K562 (cell line): ENCODE results near the gene TMEM14C. TPM values are rescaled to one million over a fixed set of nuclear protein-coding genes. Genes with fewer than 3 reads are reported as not detected.

Source experiments
- ATAC-seq: fragments of 200-7000 bp; cut with Tn5 transposase; 3 replicates; pipeline ENCODE4 v1.9.1; 2020; ENCODE audit warnings: moderate library complexity
- Bru-seq: library from RNA; stranded (reverse); fragments of 400-500 nt; gene quantifications from one replicate; lab custom pipeline; 2021; lab: Mats Ljungman, UMichigan
- BruChase-seq, 2 experiments: library from RNA; stranded (reverse); fragments of 400-500 nt; gene quantifications; one replicate each; lab custom pipeline; 2021; lab: Mats Ljungman, UMichigan
- BruUV-seq: library from RNA; stranded (reverse); fragments of 400-500 nt; replicated peaks from 2 replicates; lab custom pipeline; 2021; lab: Mats Ljungman, UMichigan
- CTCF ChIA-PET: fragments of 300-600 bp; formaldehyde crosslinking; extraction: SDS; loops from one replicate; lab custom pipeline; 2021; ENCODE audit warnings: low intra/inter-chr PET ratio; lab: Yijun Ruan, JAX
- POLR2A ChIA-PET: fragments of 300-600, 350-650 bp; sonication (Branson Sonifier 250); formaldehyde crosslinking; extraction: SDS; loops from one replicate; lab custom pipeline; 2021; ENCODE audit warnings: antibody characterized with exemption, inconsistent platforms; lab: Yijun Ruan, JAX
- DNase-seq, 4 experiments: peaks; one replicate each; pipeline versions ENCODE4 v3.0.0 to v3.0.0-alpha.2; 2011 to 2018; ENCODE audit warnings: low spot score in 3 of 4, mixed read lengths in 3 of 4; ENCODE audit errors: extremely low read depth in 1 of 4
- FAIRE-seq: peaks from 2 replicates; lab custom pipeline; 2011; peaks lifted over from hg19 to GRCh38; lab: Jason Lieb, UNC
- H2AFZ ChIP-seq: 2 replicates; pipeline ENCODE4 v1.6.0; 2011; ENCODE audit warnings: low read depth, low read length, control low read depth, inconsistent platforms
- H3K27ac ChIP-seq: fragments of 200-600 bp; 3 replicates; pipeline ENCODE4 v1.8.0; 2011; ENCODE audit warnings: low read depth, mild to moderate bottlenecking, control low read depth, inconsistent platforms, low read length, moderate library complexity, mixed read lengths; ENCODE audit errors: extremely low read depth
- H3K27me3 ChIP-seq, 2 experiments: fragments of 300-600 bp in 1 of 2; 2 replicates in 1 of 2; 3 replicates in 1 of 2; pipeline versions ENCODE4 v1.6.0 to v1.8.0; 2011; ENCODE audit warnings: inconsistent platforms in 2 of 2, low read length in 2 of 2, mild to moderate bottlenecking in 1 of 2, mixed read lengths in 1 of 2, moderate library complexity in 1 of 2; ENCODE audit not compliant: control insufficient read depth in 2 of 2, insufficient read depth in 2 of 2
- H3K36me3 ChIP-seq: fragments of 300-600 bp; 3 replicates; pipeline ENCODE4 v1.8.0; 2011; ENCODE audit warnings: mild to moderate bottlenecking, low read length, inconsistent platforms; ENCODE audit not compliant: control insufficient read depth, insufficient read depth
- H3K4me1 ChIP-seq, 2 experiments: fragments of 200-600 bp in 1 of 2; replicated peaks in 1 of 2; 2 replicates in 1 of 2; 3 replicates in 1 of 2; pipeline versions ENCODE4 v1.5.1 to v1.8.0; 2011; ENCODE audit warnings: inconsistent platforms in 2 of 2, low read length in 2 of 2, mild to moderate bottlenecking in 1 of 2, mixed read lengths in 1 of 2, moderate library complexity in 1 of 2; ENCODE audit not compliant: control insufficient read depth in 2 of 2, insufficient read depth in 2 of 2
- H3K4me2 ChIP-seq: 2 replicates; pipeline ENCODE4 v1.6.1; 2011; ENCODE audit warnings: low read length, control low read depth, inconsistent platforms, mixed read lengths; ENCODE audit not compliant: insufficient read depth
- H3K4me3 ChIP-seq: fragments of 200-600 bp; sonication (generic), shearing (Covaris generic); 2 replicates; pipeline ENCODE4 v1.5.1; 2016; ENCODE audit warnings: control low read depth, inconsistent platforms
- H3K79me2 ChIP-seq: fragments of 200-600 bp; 3 replicates; pipeline ENCODE4 v1.8.0; 2011; ENCODE audit warnings: low read length, inconsistent platforms; ENCODE audit not compliant: control insufficient read depth, insufficient read depth
- H3K9ac ChIP-seq, 2 experiments: 2 replicates each; pipeline versions ENCODE4 v1.6.0 to v1.6.1; 2011; ENCODE audit warnings: low read depth in 2 of 2, low read length in 2 of 2, control low read depth in 1 of 2, inconsistent platforms in 1 of 2, mild to moderate bottlenecking in 1 of 2, mixed read lengths in 1 of 2; ENCODE audit not compliant: insufficient read depth in 1 of 2
- H3K9me1 ChIP-seq: one replicate; pipeline ENCODE4 v1.6.0; 2011; ENCODE audit warnings: inconsistent platforms, mild to moderate bottlenecking, low read length, moderate library complexity; ENCODE audit not compliant: control insufficient read depth, insufficient read depth
- H3K9me3 ChIP-seq: replicated peaks from 2 replicates; pipeline ENCODE4 v1.5.1; 2011; ENCODE audit warnings: low read depth, low read length, inconsistent platforms; ENCODE audit not compliant: control insufficient read depth, insufficient read depth
- H4K20me1 ChIP-seq: replicated peaks from 2 replicates; pipeline ENCODE4 v1.6.1; 2011; ENCODE audit warnings: low read length, inconsistent platforms, mixed read lengths; ENCODE audit not compliant: control insufficient read depth, insufficient read depth
- HNRNPH1 ChIP-seq: fragments of 200-400 bp; formaldehyde crosslinking; optimal IDR thresholded peaks from 2 replicates; pipeline ENCODE3; 2017; ENCODE audit warnings: low read depth, mild to moderate bottlenecking, low read length, moderate library complexity
- PCBP2 ChIP-seq: fragments of 200-400 bp; formaldehyde crosslinking; IDR thresholded peaks from 2 replicates; pipeline ENCODE4 v1.6.1; 2018; ENCODE audit warnings: low read length, low read depth, mild to moderate bottlenecking, moderate library complexity; ENCODE audit not compliant: poor library complexity, severe bottlenecking
- ZBTB40 ChIP-seq, 2 experiments: fragments of 450-650 bp in 1 of 2; sonication (generic) in 1 of 2; formaldehyde crosslinking in 1 of 2; IDR thresholded peaks; 2 replicates each; pipeline versions ENCODE4 v1.7.1 to v1.9.0; 2016 to 2022; ENCODE audit warnings: inconsistent platforms in 1 of 2, mild to moderate bottlenecking in 1 of 2, missing genetic modification reagents in 1 of 2
- ZNF79 ChIP-seq: fragments of 250-450 bp; sonication (Bioruptor Pico); IDR thresholded peaks from 2 replicates; pipeline ENCODE4 v1.4.0; 2020; ENCODE audit warnings: low read depth, mild to moderate bottlenecking, moderate library complexity
- WGBS: fragments of 100-300 bp; shearing (Covaris generic); methylation state at CpG from one replicate; pipeline ENCODE4 v1.1.6; 2016; ENCODE audit warnings: low coverage, mixed read lengths; ENCODE audit not compliant: insufficient coverage; ENCODE audit errors: missing lambda C conversion rate; 5-methylcytosine and 5-hydroxymethylcytosine counted together
- in situ Hi-C: fragments of 300-500 bp; cut with MboI; formaldehyde crosslinking; loops from 4 replicates; pipeline ENCODE4 v1.15.0; 2018; ENCODE audit warnings: inconsistent platforms, mixed read lengths
- intact Hi-C: fragments of 100-400 bp; cut with micrococcal nuclease; formaldehyde crosslinking; loops from 2 replicates; pipeline ENCODE4 v1.14.2; 2022
- long read RNA-seq, 3 experiments: library from polyadenylated mRNA in 2 of 3; library from RNA in 1 of 3; unstranded in 2 of 3; stranded (forward) in 1 of 3; transcript quantifications; one replicate each; pipeline ENCODE4 v2.0.0, GENCODE V29; 2019 to 2022
- polyA minus RNA-seq, 3 experiments: library from RNA; depleted of rRNA, polyadenylated mRNA; stranded (reverse); fragments of >200 nt; gene quantifications; 2 replicates each; pipeline ENCODE4 v1.2.3, GENCODE V29; 2011
- polyA plus RNA-seq, 8 experiments: library from polyadenylated mRNA; depleted of rRNA in 4 of 8; stranded (reverse) in 5 of 8; unstranded in 3 of 8; fragments of >200 nt; fragmentation: Nextera tagmentation in 2 of 8; fragmentation: Illumina TruSeq in 1 of 8; extraction: Ambion mirVana in 2 of 8; extraction: Trizol in 1 of 8; gene quantifications; 2 replicates each; pipeline versions ENCODE4 v1.2.1 to v1.2.3, GENCODE V29; 2011 to 2014; ENCODE audit warnings: inconsistent platforms in 1 of 8, missing spikeins in 1 of 8
- total RNA-seq, 7 experiments: library from RNA; depleted of rRNA in 6 of 7; stranded (reverse); fragments of >200 nt in 6 of 7; fragmentation: Illumina TruSeq in 2 of 7; extraction: Trizol in 2 of 7; gene quantifications; 2 replicates each; pipeline versions ENCODE4 v1.2.1 to v1.2.3, GENCODE V29; 2011 to 2021; ENCODE audit warnings: low replicate concordance in 1 of 7

Gene TMEM14C
- 79.7 and 82.0 TPM in 2 replicates for total RNA-seq (2011; cell fraction: chromatin; rRNA removed; ENCODE audit: low replicate concordance)
- total RNA-seq (2011; cell fraction: nucleolus; rRNA removed): 114 and 131 TPM in 2 replicates
- 125 and 142 TPM in 2 replicates for total RNA-seq (2011; cell fraction: nucleoplasm; rRNA removed)
- 151 TPM in 2 replicates for total RNA-seq (2014; rRNA removed)
- 213 and 225 TPM in 2 replicates for total RNA-seq (2014; rRNA removed; fragmentation: Illumina TruSeq; extraction: Trizol)
- 150 and 160 TPM in 2 replicates for total RNA-seq (2015; rRNA removed; fragmentation: Illumina TruSeq; extraction: Trizol)
- 183 and 204 TPM in 2 replicates for total RNA-seq (2021)
- 319 and 402 TPM in 2 replicates for polyA plus RNA-seq (2011; rRNA removed)
- 252 and 276 TPM in 2 replicates for polyA plus RNA-seq (2011; cell fraction: cytosol; rRNA removed)
- polyA plus RNA-seq (2011; cell fraction: nucleus; rRNA removed): 76.8 and 123 TPM in 2 replicates
- polyA plus RNA-seq (2012): 226 and 283 TPM in 2 replicates
- polyA plus RNA-seq (2014; fragmentation: Illumina TruSeq; extraction: Trizol): 209 and 263 TPM in 2 replicates
- polyA plus RNA-seq (2014; fragmentation: Nextera tagmentation; extraction: Ambion mirVana): 100 to 1,000 TPM; 472 to 496 TPM
- polyA plus RNA-seq (2014; rRNA removed): 264 and 287 TPM in 2 replicates
- 118 and 125 TPM in 2 replicates for polyA minus RNA-seq (2011; rRNA and poly(A)+ RNA removed)
- 42.3 and 50.0 TPM in 2 replicates for polyA minus RNA-seq (2011; cell fraction: cytosol; rRNA and poly(A)+ RNA removed)
- 13.3 and 23.7 TPM in 2 replicates for polyA minus RNA-seq (2011; cell fraction: nucleus; rRNA and poly(A)+ RNA removed)
- Bru-seq, nascent RNA: percentile 95 among the genes with signal in this experiment
- BruChase-seq, experiment 1, labeled RNA remaining after a 2-hour chase: percentile 90 among the genes with signal in this experiment
- percentile 87 among the genes with signal in this experiment for BruChase-seq, experiment 2, labeled RNA remaining after a 6-hour chase
- long read RNA-seq, experiment 1, transcript TMEM14C-205 (6 exons, 1,177 nt): minor isoform, 12 of 243 reads
- long read RNA-seq, experiment 1, transcript TMEM14C-201 (6 exons, 1,113 nt): major isoform, 200 of 243 reads
- long read RNA-seq, experiment 1, partial matches to known transcripts: 8 of 243 reads
- long read RNA-seq, experiment 1, other reads (novel, unspliced or antisense): 20 of 243 reads
- long read RNA-seq, experiment 2, transcript TMEM14C-205 (6 exons, 1,177 nt): minor isoform, 9 of 326 reads
- long read RNA-seq, experiment 2, transcript TMEM14C-203 (5 exons, 899 nt): minor isoform, 5 of 326 reads
- long read RNA-seq, experiment 2, transcript TMEM14C-201 (6 exons, 1,113 nt): major isoform, 220 of 326 reads
- long read RNA-seq, experiment 2, partial matches to known transcripts: 66 of 326 reads
- long read RNA-seq, experiment 2, other reads (novel, unspliced or antisense): 24 of 326 reads
- long read RNA-seq, experiment 3, transcript TMEM14C-201 (6 exons, 1,113 nt): major isoform, 166 of 197 reads
- long read RNA-seq, experiment 3, transcript TMEM14C-205 (6 exons, 1,177 nt): minor isoform, 9 of 197 reads
- long read RNA-seq, experiment 3, partial matches to known transcripts: 4 of 197 reads
- long read RNA-seq, experiment 3, other reads (novel, unspliced or antisense): 13 of 197 reads

GRCh38 chr6:10722820-10723566 is at the start of gene TMEM14C:
Gene TMEM14C (plus strand): TSS chr6:10723070. CDS start chr6:10724614, 1,544 bp downstream.
- Histone ChIP-seq H3K9me1 (no peaks in the 10 kb centered on the region), H3K36me3 (peaks cover 30% of the 10 kb centered on the region), H4K20me1 (no peaks in the 10 kb centered on the region), H3K4me3 (peak within 1 kb of the TSS; percentile 64), H2AFZ (peak within 1 kb of the TSS; percentile 90), H3K9me3 (peaks cover 13% of the 10 kb centered on the region), H3K4me1 (peaks cover 46 to 51% of the 10 kb centered on the region in 2 experiments), H3K9ac (peak within 1 kb of the TSS; percentile 85 to 92), H3K4me2 (peak within 1 kb of the TSS; percentile 79), H3K27ac (peak within 1 kb of the TSS; percentile 88), H3K79me2 (peaks cover 46% of the 10 kb centered on the region), H3K27me3 (no peaks in the 10 kb centered on the region)
- ATAC-seq: peak; percentile 97
- under 1% methylated on average over 55 of the region's 55 CpGs for WGBS
- TSS peak; percentile 55 for BruUV-seq
- in situ Hi-C loops (no loop called here), intact Hi-C loops (loop anchor here (1.0 to 2.0 kb wide), 4 partner anchors 24 to 164 kb away; partner anchors contain the start of genes C6orf52, PAK1IP1, SYCP2L and TMEM14B)
- POLR2A ChIA-PET: interaction anchor here (0.6 to 4.0 kb wide), 16 partner anchors 8 to 1379 kb away, joined by 3 to 48 read pairs (median 4); partner anchors contain the start of gene TMEM14B
- DNase-seq: peak; percentile 97 to 99 (median 98)
- CTCF ChIA-PET: no interaction called here
- FAIRE-seq: peak; percentile 79
- TF ChIP-seq ZBTB40 (IDR thresholded peaks at IDR 0.05): peak; percentile 81
- no peak for TF ChIP-seq ZBTB40 (CRISPR knock-in tag; IDR thresholded peaks at IDR 0.05)
- TF ChIP-seq ZNF79 (CRISPR knock-in tag): no peak
- TF ChIP-seq PCBP2: no peak
- no peak for TF ChIP-seq HNRNPH1
